ENCODE measurements around the gene FBRS.

DNA sequence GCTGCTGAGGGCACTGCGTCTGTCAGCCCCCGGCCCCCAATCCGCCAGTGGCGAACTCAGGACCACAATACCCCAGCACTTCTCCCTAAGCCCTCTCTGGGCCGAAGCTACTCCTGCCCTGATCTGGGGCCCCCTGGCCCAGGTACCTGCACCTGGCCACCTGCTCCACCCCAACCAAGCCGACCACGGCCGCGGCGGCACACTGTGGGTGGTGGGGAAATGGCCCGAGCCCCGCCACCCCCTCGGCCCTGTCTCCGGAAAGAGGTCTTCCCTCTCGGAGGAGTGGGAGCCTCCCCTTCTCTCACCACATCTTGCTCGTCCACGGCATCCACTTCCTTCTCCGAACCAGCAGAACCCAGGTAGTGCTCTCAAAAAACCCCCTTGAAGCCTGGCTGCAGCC is 3.4 kb upstream of the FBRS start:
- TF ChIP-seq, protein P1, sequence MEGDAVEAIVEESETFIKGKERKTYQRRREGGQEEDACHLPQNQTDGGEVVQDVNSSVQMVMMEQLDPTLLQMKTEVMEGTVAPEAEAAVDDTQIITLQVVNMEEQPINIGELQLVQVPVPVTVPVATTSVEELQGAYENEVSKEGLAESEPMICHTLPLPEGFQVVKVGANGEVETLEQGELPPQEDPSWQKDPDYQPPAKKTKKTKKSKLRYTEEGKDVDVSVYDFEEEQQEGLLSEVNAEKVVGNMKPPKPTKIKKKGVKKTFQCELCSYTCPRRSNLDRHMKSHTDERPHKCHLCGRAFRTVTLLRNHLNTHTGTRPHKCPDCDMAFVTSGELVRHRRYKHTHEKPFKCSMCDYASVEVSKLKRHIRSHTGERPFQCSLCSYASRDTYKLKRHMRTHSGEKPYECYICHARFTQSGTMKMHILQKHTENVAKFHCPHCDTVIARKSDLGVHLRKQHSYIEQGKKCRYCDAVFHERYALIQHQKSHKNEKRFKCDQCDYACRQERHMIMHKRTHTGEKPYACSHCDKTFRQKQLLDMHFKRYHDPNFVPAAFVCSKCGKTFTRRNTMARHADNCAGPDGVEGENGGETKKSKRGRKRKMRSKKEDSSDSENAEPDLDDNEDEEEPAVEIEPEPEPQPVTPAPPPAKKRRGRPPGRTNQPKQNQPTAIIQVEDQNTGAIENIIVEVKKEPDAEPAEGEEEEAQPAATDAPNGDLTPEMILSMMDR (IDR thresholded peaks at IDR 0.05), result no peak
- TF ChIP-seq POLR2A (IDR thresholded peaks at IDR 0.05) (no peak), EP300 (IDR thresholded peaks at IDR 0.05) (no peak)

Data from gastroesophageal sphincter (tissue), 3 donors.